Measurements from ENCODE around the gene CDK2AP2.

The CDK2AP2 gene

DNA sequence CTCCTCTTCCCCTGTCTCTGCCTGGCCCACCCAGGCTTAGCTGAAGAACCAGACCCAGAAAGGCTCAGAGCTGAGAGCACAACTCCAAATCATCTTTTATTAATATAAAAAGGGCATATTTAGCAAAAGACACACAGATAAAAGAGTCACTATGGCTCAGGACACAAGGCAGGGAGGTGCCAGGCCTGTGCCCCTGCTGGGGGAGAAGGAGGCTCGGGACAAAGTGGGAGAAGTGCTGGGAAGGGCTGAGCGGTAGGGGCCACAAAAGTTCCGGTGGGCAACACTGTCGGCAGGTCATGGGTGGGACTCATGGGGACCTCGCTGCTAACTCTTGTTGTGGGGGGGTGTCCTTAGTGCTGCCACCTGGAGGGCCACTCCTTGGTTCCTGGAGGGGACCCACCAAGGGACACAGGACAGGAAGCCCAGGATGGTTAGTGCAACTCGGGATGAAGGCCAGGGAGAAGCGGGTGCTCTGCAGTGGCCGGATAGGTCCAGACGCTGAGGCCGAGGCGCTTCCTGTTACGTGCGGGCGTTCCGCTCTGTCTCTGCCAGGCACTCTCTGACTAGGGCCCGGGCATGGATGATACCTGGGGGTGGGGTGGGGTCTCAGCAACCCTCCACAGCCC lies 1.4 kb downstream of the CDK2AP2 start:
- TF ChIP-seq, protein P1, sequence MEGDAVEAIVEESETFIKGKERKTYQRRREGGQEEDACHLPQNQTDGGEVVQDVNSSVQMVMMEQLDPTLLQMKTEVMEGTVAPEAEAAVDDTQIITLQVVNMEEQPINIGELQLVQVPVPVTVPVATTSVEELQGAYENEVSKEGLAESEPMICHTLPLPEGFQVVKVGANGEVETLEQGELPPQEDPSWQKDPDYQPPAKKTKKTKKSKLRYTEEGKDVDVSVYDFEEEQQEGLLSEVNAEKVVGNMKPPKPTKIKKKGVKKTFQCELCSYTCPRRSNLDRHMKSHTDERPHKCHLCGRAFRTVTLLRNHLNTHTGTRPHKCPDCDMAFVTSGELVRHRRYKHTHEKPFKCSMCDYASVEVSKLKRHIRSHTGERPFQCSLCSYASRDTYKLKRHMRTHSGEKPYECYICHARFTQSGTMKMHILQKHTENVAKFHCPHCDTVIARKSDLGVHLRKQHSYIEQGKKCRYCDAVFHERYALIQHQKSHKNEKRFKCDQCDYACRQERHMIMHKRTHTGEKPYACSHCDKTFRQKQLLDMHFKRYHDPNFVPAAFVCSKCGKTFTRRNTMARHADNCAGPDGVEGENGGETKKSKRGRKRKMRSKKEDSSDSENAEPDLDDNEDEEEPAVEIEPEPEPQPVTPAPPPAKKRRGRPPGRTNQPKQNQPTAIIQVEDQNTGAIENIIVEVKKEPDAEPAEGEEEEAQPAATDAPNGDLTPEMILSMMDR (IDR thresholded peaks at IDR 0.05; ENCODE audit: low read depth, low read length): no peak

DNA sequence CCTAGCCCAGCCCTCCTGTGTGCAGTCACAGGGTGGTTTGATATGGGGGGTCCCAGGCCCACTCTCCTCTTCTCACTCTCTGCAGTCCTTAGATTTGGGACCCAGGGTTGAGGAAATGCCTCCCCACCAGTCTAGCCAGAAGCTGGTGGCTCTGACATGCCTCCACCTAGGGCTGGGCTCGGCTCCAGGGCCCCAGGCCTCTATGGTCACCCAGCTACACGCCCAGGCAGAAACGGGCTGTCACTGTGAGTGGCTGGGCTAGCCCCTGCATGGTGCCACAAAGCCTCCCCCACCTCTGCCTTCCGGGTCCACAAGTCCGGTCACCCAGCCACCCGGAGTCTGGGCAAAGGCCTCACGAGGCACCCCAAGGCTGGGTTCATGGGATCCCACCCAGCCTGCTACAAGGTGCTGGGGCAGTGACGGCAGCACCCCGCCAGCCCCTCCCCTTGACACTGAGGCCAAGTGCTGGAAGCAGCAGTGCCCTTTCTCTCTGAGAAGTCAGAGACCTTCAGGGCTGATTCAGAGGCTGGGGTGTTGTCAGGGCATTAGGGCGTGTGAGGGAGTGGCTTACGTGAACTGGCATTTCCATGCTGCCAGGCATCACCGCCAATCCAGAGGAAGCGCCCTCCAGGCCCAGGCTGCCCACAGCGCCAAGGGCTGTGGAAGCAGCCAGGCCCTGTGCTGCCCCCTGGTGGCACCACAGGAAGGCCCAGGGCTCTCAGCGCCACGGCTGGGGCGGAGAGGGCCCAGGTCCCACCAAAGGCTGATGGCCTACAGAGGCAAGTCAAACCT lies 2.2 kb downstream of the CDK2AP2 start:
- TF ChIP-seq, protein P1 (IDR thresholded peaks at IDR 0.05; ENCODE audit: low read depth, low read length): peak; percentile 96
- peak; percentile 75 for DNase-seq (ENCODE audit: extremely low read depth, low read depth)

More for the DNA sequence above, 1.4 kb downstream of the CDK2AP2 start:
- no peak for DNase-seq (ENCODE audit: extremely low read depth, low read depth)

GRCh38 chr11:67504950-67505581 lies 2.9 kb downstream of the CDK2AP2 start, which contains the start of gene PITPNM1:
PITPNM1 (minus strand) TSS chr11:67505363; CDS start chr11:67504180, 1,183 bp downstream.
- TF ChIP-seq, protein P1 (IDR thresholded peaks at IDR 0.05; ENCODE audit: low read depth, low read length): no peak
- DNase-seq (ENCODE audit: extremely low read depth, low read depth): no peak

DNA sequence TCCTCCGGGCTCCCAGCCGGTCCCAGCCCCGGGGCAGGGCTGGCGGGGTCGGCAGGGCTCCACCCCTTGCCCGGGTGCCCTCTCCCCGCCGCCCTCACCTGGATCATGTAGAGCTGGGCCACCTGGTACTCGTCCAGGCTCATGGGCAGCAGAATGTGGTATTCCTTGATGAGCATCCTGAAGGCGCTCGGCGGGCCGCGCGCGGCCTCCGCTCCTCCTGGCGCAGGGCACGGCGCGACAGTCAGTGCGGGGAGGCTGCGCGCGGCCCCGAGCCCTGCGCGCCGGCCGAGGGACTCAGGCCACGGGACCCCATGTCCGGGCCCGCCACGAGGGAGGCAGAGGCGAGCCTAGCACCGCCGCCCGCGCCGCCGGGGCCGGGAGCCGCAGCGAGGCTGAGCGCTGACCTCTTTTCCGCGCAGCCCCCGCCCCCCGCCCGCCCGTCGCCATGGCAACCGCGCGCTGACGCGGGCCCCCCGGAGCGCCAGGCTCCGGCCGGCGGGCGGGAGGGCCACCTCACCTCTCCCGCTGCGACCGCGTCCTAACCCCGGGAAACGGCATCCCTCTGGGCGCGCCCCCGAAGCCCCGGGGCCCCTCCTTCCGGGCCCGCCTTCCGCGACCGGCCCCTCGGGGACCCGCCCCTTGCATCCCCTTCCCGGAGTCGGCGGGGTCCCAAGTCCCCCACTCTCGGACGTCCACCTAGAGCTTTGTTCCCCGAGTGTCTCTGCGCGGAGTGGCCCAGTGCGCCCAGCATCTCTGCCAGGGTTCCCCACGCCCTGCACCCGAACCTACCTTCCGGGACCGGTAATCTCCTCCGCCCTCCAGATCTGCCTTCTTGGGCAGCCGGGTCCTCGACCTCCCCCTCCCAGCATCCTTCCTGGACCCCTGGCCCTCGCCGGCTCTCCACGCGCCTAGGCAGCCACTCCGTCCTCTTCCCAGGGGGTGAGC lies 3.7 kb downstream of the CDK2AP2 start:
- TF ChIP-seq, protein P1 (IDR thresholded peaks at IDR 0.05; ENCODE audit: low read depth, low read length): no peak
- no peak for DNase-seq (ENCODE audit: extremely low read depth, low read depth)

DNA sequence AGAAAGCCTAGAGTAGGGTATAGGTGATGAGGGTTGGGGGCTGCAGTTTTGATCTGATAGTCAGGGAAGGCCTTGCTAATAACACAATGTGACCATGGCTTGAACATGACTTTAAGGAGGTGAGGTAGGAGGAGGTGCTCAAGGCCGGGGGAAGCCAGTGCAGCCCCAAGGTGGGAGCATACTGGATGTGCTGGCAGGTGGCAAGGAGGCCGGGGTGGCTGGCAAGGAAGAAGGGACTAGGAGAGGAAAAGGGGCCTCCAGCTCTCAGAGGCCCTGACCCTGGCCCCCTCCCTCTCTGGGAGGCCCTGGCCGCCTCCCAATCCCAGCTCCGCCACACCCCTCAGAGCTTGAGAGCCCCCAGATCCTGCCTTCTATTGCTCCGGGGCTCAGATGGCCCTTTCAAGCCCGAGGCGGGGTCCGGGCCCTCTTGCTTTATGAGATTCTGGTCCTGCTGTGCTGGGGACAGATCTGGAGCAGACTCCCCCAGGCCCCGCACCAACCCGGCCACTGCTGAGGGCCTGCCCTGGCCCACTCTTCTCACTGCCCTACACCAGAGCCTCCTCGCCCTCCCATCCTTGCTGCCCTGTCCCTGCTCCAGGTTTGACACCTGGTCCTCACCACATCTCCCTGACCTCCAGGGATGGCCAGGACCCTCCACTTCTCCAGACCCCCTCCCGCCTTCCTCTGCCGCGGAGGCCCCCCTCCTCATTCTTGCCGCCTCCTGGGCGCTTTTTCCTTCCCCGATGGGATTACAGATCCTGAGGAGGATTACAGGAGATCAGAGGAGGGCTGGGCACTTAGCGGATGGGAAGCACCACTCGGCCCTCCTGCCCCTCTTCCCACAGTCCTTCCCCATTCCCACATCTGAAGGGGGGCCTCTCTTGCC lies 4.6 kb downstream of the CDK2AP2 start:
- DNase-seq (ENCODE audit: extremely low read depth, low read depth): no peak
- TF ChIP-seq, protein P1 (IDR thresholded peaks at IDR 0.05; ENCODE audit: low read depth, low read length): no peak

DNA sequence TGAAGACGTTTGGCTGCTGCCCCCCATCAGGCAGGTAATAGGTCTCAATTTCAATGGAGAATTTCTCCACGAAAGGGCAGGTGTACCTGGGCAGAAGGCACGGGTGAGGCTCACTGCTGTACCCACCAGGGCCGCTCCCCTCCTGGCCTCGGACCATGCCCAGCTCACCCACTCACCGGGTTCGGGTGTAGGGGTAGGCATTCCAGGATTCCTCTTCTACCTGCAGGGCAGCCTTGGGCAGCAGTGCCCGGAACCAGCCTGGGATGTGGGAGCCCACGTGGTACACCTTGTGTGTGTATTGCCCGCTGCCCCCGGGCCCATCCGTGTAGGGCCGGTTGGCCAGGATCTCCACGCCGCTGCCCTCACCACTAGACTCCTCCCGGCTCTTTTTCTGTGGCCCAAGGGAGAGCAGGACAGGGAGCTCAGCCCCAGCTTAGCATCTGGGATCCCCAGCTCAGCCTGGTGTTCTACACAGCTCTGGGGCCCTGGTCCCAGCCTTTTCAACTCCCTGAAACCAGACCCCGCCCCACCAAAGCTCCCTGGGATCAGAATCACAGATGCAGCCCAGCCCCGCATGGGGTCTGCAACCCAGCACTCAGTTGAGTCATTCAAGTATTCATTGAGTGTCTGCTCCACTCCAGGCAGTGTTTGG lies 5.5 kb downstream of the CDK2AP2 start:
- no peak for DNase-seq (ENCODE audit: extremely low read depth, low read depth)
- TF ChIP-seq, protein P1 (IDR thresholded peaks at IDR 0.05; ENCODE audit: low read depth, low read length): no peak

Measured in AG09319 (cell line).